Right ventricle myocardium inferior (tissue), 1 donor: Measurements from ENCODE around the gene PGA5. TPM values are rescaled to one million over a fixed set of nuclear protein-coding genes. Genes with fewer than 3 reads are reported as not detected.

Experiments used
- ATAC-seq: fragments of 200-7000 bp; cut with Tn5 transposase; one replicate; pipeline ENCODE4 v1.9.1; 2020; ENCODE audit warnings: mild to moderate bottlenecking, moderate library complexity
- DNase-seq: peaks from one replicate; pipeline ENCODE4 v3.0.0; 2021; ENCODE audit errors: missing footprints
- intact Hi-C: fragments of 100-400 bp; cut with DNase I; formaldehyde crosslinking; loops from one replicate; pipeline ENCODE4 v1.11.0; 2022
- total RNA-seq: library from RNA; stranded (reverse); fragmentation: NEBNext Ultra II Directional; extraction: Animal tissue kit (Norgen Biotek cat#: 25700); gene quantifications from one replicate; pipeline ENCODE4 v1.2.1, GENCODE V29; 2021
- donor health status: DM: no; HTN: yes; CAD: no; lungs with severe emphysema.

The PGA5 gene
- total RNA-seq, 1 donor from 2014 or later = 0.95 TPM

DNA sequence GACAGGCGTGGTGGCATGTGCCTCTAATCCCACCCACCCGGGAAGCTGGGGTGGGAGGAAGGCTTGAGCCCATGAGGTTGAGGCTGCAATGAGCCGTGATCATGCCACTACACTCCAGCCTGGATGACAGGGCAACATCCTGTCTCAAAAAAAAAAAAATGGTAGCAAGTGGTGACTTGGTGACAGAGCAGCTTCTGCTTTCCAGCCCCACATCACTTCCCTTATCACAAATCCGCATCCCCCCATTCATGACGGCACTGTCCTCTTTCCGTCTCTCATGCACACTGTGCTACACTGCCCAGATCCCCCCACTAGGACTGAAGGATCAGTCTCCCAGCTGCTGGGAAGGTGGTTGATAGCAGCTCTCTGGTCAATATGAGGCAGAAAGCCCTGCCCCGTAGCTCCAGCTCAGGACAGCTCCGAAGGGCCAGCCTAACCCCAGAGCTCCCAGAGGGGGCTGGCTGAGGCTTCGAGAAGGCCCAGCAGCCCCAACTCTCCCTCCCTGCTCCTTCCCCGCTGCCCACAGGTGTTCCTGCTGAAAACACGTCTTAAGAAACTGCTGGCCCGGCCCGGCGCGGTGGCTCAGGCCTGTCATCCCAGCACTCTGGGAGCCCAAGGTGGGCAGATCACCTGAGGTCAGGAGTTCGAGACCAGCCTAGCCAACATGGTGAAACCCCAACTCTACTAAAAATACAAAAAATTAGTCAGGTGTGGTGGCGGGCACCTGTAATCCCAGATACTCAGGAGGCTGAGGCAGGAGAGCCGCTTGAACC, 15.9 kb downstream of the PGA5 start:
- intact Hi-C loops = no loop called here
- DNase-seq (no peak), ATAC-seq (no peak)

DNA sequence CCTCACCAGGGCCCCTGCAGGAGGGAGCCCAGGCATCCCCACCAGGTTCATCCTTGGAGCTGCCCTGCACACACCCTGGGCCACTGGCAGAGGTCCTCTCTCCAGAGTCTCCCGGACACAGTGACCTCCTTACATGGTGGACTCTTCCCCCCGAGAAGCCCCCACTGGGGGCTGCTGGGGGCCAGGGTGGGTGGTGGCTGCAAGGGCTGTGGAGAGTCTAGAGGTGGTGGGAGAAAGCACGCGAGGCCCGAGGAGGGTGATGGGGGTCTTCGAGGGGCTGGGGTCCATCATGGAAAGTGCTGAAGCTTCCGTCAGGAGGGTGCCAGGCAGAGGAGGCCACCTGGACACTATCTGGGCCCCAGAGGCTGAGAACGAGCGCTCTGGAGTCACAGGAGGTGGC, 17.6 kb downstream of the PGA5 start:
- ATAC-seq (no peak), DNase-seq (no peak)
- intact Hi-C loops = no loop called here

DNA sequence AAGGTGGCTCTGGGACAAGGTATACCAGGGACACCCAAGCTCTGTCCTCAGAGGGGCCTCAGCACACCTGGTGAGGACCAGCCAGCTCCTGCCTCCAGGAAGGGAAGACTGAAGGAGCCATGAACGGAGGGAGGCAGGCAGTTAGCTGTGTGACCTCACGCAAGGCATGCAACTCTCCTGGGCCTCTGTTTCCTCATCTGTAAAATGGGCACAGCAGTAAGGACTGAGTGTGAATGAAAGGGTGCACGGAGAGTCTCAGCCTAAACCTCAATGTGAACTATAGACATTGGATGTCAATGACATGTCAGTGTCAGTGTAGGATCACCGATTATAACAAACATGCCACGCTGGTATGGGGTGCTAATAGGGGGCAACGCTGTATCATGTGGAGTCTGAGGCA, 18.4 kb downstream of the PGA5 start:
- no peak for DNase-seq
- intact Hi-C loops = no loop called here
- no peak for ATAC-seq

DNA sequence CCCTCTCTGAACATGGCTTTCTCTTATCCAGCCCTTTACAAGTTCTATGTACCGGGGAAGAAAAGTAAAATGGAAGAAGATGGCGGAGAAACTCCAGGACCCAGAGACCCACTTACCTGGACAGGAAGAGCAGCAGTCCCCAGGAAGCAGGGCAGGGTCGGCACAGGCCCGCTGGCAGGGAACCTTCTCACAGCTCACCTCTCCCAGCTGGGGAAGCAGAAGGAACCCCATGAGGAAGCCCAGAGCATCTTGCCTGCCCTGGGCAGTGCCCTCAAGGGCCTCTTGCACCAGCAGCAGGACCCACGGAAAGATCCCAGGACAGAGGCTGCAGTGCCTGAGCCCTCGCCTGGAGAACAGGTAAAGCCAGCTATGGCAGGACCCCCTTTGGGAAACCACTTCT, 23.4 kb downstream of the PGA5 start:
- DNase-seq = no peak
- ATAC-seq = no peak
- intact Hi-C loops = no loop called here

DNA sequence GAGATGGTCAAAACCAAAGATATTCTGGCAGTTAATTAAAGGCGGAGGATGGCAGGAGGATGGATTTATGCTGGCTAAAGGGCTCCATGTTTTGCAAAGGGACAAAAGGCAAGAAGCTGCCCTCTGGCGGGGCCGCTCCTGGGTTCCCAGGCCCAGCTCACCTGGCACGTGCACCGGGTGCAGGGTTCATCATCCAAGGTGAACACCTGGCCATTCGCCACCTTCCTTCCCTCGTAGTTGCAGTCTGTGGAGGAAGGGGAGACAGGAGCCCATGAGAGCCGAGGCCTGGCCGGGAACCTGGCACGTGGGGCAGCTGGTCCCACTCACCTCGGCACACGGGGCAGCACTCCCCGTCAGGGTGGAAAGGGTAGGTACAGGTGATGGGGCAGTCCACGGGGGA, 23.8 kb downstream of the PGA5 start:
- no peak for DNase-seq
- no peak for ATAC-seq
- intact Hi-C loops = no loop called here

DNA sequence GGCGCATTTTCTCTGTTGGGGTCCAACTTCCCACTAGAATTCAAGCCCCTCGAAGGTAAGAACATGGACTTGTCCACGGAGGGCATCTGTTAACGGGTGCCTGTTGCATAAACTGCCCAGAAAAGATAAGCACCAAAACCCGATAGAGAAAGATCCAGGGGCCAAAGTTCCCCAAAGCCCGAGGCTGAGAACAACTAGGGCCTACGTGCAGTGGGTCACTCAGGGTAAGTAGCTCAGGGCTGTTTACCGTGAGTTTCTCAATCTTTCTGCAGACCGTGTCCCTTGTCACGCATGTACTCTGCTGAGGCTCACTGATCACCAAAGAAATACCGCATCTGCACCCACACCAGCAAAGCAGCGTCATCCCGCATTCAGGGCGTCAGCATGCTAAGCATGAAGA, 24.4 kb downstream of the PGA5 start:
- intact Hi-C loops = no loop called here

DNA sequence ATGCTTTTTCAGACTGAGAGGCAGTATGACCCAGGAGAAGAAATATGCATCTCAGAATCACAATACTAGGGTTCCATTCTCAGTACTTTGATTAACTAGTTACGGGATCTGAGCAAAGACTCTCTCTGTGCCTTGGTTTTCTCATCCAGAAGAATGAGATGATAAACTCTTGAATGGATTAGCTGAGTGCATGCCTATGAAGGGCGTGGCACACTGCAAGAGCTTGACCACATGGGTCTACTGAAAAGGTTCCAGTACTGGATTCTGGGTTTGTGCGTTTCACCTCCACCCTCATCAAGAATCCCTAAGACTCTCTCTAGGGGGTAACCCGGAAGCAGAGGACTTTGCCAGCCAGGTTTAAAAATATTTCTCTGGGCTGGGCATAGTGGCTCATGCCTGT, 25.6 kb downstream of the PGA5 start:
- no peak for DNase-seq
- intact Hi-C loops = no loop called here
- no peak for ATAC-seq

More for the DNA sequence above, 24.4 kb downstream of the PGA5 start:
- DNase-seq = no peak
- no peak for ATAC-seq

DNA sequence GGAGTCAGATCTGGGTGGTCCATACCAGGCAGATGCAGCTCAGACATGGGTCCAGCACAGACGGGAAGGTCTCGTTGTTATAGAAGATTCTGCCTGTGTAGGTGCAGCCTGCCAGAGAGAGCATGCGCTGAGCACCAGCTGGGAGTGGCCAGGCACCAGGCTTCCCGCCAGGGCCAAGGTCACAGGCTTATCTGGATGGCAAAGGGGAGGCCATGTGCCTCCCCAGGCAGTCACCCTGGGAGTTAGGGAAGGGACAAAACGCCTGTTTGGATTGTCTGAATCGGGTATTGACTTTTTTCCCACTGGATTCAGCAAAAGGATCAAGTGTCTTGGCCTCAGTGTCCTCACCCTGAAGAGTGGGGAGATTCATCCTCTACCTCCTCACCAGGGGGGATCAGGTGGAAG, 26.5 kb downstream of the PGA5 start:
- intact Hi-C loops = no loop called here
- ATAC-seq = no peak
- no peak for DNase-seq

DNA sequence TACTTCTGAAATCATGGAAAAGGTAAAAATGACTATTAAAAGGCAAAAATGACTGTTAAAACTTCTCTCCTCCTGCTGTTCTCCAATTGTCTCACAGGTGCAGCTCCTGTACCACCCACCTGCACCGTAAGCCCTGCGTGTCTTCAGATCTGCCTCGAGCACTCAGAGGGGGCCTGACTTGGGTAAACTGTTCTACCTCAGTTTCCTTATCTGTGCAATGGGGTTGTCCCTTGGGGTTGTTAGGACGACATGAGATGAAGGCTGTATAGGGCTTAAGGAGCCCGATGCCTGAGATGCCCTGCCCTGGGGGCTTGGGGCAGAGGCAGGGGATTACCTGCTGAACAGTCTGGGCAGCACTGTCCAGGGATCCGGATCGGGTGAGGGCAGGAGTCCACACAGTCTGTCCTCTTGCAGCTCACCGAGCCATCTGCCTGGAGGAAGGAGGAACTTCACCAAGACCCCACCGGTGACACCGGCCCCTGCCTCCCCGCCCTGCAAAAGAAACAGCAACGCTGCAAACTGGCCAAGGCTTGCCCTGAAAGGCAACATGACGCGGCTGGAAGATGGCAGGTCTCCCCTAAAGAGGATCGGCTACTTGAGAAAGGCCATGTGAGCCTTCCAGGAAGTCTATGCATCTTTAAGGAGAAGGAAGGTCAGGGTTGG, 27.7 kb downstream of the PGA5 start:
- intact Hi-C loops = no loop called here
- DNase-seq (no peak), ATAC-seq (no peak)

DNA sequence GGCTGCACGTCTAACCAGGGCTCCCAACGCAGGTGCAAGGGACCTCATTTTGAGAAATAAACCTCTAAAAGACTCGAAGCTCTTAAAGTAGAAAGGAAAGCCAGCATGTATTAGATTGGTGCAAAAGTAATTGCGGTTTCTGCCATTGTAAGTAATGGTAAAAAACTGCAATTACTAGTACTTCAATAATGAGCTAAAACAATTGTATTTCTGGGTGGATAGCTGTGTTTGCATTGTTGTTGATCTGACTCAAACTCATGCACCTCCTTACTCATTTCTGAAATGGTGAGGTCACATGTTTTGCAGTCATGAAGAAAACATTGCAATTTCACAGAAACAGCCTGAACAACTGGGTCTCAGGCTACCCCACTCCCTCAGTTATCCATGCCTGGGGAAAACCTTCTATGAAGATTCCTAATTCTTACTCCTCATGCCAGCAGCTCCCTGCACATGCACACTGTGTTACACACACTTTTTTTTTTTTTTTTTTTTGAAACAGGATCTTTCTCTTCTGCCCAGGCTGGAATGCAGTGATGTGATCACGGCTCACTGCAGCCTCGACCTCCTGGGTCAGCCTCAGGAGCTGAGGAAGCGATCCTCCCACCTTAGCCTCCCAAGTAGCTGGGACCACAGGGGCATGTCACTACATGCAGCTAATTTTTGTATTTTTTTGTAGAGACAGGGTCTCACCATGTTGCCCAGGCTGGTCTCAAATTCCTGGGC, 29.5 kb downstream of the PGA5 start:
- DNase-seq (no peak), ATAC-seq (no peak)
- intact Hi-C loops = no loop called here

DNA sequence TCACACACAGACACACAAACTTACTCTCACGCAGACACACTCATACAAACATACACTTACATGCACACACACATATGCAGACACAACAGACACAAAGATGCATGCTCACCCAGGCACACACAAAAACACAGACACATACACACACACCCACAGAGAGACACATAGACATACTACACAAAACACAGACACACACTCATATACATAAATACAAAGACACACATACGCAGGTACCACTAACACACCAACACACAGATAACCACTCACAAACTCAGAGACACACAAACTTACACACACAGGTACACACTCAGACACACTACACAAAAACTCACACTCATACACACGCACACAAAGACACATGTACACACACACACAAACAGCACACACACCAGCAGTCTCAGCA, 31.8 kb downstream of the PGA5 start:
- ATAC-seq = no peak
- DNase-seq = no peak
- intact Hi-C loops = no loop called here

DNA sequence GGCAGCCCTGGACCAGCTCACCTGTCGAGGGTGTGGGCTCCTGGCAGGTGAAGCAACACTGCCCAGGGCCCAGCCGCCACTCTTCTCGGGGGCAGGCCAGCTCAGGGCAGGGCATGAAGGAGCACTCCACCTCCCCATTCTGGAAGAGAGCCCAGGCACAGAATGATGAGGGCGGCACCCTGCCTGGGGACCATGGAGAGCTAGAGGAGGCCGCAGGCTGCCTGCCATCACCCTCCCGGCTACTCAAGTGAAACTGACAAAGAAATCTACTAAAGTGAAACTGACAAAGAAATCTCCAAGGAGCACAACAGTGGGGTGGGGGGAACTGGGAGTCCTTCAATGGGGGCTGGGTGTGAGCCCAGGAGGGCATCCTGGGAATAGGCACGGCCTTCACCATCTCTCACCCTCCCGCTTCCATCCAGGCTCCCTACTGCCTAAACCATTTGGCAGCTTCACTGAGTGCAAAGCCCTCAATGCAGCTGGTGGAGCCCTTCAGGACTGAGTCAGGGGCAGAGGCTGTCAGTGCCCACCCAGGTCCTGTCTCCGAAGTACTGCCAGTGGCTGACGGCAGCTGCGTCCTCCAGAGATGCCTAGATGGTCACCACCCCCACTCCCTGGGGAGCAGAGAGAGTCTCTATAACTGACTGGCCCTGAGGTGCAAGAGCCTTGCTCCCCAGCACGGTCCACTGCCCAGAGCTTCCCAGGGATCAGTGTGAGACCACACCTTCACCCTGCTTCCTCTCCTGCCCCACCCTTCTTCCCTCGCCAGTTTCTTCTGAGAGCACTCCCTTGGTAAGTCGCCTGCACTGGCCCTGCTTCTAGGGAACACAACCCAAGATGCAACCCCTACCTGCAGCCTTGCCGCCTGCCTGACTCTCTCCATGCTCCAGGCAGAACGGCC, 32.5 kb downstream of the PGA5 start:
- DNase-seq (no peak), ATAC-seq (no peak)
- intact Hi-C loops = no loop called here

DNA sequence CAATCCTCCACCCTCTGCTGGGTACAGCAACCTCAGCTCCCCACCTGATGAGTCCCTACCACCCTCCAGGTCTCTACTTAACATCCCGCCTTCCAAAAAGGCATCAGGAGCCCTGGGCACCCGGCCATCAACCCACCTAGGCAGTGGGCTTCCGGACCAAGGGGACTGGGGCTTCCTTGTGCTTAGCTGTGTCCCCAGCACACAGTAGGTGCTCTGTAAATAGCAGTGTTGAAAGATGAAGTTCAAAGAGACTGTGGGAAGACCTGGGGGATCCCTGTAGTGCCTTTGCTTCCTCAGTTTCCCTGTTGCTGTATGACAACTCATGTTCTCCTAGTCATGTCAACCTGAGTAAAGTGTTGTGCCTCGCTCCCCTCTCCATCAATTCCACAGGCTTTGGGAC, 33.1 kb downstream of the PGA5 start:
- intact Hi-C loops = no loop called here
- no peak for DNase-seq
- no peak for ATAC-seq

DNA sequence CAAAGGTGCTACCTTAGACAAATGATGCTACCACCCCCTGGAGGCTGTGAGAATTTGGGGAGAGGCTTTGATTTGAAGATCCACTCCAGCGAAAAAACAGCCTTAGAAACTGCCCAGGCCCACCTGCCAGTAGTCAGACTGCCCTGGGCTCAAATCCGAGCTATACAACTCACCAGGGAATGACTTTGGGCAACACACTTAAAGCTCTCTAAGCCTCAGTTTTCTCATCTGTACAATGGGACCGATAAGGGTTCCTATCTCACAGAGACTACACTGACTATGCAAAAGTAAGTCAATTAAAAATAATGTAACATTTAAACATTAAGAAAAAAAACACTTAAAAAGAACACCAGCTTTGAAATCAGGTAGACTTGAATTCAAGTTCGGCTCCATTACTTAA, 34.2 kb downstream of the PGA5 start:
- ATAC-seq (no peak), DNase-seq (no peak)
- intact Hi-C loops = no loop called here

DNA sequence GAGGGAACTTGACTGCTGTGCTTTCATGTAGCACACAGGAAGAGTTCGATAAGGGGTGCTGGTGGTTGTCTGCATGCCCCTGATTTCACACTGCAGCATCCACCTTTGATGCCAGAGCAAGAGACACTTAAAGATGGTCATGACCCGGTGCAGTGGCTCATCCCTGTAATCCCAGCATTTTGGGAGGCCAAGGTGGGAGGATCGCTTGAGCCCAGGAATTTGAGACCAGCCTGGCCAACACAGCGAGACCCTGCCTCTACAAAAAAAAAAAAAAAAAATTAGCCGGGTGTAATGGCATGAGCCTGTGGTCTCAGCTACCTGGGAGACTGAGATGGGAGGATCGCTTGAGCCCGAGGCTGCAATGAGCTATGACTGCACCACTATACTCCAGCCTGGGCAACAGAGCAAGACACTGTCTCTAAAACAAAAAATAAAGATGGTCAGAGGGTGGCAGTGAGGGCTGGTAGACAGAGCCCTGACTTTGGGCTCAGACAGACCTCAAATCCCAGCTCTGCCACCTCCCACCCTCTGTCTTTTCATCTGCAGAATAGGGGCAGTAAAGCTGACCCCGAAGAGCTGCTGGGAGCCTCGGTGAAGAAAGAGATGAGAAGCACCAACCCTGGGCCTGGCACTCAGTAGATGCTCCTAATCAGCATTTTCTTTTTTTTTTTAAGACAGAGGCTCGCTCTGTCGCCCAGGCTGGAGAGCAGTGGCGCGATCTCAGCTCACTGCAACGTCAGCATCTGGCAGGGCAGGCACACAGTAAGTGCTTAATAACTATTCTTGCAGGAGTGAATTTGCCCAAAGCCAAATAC, 36.4 kb downstream of the PGA5 start:
- intact Hi-C loops = no loop called here
- ATAC-seq (no peak), DNase-seq (no peak)

DNA sequence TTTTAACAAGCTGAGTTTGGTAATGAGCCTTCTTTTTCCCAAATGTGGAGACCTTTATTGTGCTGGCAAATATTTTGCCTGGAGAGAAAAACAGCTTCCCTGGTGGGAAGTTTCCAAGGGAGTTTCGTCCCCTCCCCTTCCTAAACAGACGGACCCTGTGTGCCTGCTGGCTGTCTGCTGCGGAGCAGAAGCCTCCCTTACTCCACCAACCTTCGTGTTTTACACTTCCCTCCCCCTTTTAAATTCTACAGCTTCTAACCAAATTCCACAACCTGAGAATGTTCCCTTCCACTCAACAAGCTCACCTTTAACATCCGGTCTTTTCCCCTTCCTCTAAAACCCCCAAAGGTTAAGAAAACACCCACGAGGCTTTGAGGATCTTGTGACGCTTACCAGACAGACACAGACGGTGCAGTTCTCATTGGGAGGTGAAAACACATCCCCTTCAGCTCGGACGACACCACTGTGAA, 37.1 kb downstream of the PGA5 start:
- no peak for ATAC-seq
- DNase-seq = no peak
- intact Hi-C loops = no loop called here

DNA sequence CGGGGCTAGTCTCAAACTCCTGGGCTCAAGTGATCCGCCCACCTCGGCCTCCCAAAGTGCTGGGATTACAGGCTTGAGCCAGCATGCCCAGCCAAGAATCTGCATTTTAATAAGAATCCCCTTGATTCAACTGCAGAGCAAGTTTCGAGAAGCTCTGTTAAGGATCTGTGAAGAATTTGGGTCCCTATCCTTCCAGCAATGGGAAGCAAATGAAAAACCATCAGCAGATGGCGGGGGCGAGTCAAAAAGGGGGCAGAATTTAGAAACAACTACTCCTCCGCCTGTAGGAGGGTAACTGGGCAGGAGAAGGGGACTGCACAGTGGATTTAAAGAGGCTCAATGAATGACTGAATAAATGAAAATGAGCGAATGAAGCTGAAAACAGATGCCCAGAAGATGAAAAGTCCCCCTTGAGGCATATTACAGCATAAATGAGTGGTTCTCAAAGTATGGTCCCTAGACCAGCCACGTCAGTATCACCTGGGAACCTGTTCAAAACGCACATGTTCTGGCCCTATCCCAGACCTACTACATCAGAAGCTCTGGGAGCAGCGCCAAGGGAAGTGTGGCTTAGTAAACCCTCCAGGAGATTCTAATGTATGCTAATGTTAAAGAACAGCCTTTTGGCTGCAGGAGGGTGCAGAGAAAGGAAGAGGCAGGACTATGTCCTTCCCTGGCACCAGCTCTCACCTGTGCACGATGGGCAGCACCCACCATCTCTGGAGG, 39.1 kb downstream of the PGA5 start:
- DNase-seq (no peak), ATAC-seq (no peak)
- intact Hi-C loops = no loop called here
